Omental fat pad (tissue), 4 donors: Measurements from ENCODE around the gene EFS. TPM values are rescaled to one million over a fixed set of nuclear protein-coding genes. Genes with fewer than 3 reads are reported as not detected.

Experiments
- ATAC-seq: fragments of 150-250 bp; one replicate; pipeline ENCODE4 v1.9.1; 2016; ENCODE audit warnings: mild to moderate bottlenecking, moderate library complexity; ENCODE audit not compliant: low FRiP score
- DNase-seq: peaks from one replicate; pipeline ENCODE4 v3.0.0-alpha.2; 2019; ENCODE audit warnings: low spot score
- total RNA-seq, 4 donors: library from RNA; depleted of rRNA; stranded (reverse); fragments of >200 nt; gene quantifications; one replicate each; pipeline ENCODE4 v1.1.0, GENCODE V29; 2016
- TF ChIP-seq, protein P1 (sequence below), 3 donors: fragments of 450-650 bp; IDR thresholded peaks; one replicate each; pipeline ENCODE4 v1.5.1; 2016 to 2017; ENCODE audit warnings: antibody characterized with exemption in 3 of 3, mild to moderate bottlenecking in 3 of 3, moderate library complexity in 2 of 3

EFS gene
- total RNA-seq, 4 donors from 2014 or later: 3.0 to 15.8 (median 7.1) TPM

DNA sequence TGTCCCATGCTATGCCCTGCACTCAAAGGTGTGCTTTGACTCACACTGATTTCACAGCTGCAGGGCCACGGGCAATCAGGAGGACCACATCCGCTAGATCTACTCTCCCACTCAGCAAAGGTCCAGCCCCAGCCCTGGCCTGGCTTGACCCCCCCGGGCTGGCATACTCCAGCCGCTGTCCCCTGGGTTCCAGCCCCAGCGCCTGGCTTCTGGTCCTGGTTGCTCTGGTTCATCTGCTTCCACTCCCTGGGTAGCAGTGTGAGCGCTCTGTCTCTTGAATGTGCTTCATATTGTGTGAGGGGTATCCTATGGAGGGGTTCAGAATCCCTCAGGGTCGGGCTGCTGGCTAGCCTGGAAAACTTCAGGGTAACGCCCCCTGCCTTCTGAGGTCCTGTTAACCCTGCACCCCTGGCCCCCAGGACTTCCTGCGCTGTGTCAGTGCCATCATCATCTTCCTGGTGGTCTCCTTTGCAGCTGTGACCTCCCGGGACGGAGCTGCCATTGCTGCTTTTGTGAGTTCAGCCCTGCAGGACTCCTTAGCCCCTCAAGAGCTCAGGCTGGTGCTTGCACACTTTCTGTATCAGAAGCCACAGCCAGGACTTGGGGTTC is 13.7 kb upstream of the EFS start:
- ATAC-seq: no peak
- DNase-seq: no peak
- TF ChIP-seq, protein P1, sequence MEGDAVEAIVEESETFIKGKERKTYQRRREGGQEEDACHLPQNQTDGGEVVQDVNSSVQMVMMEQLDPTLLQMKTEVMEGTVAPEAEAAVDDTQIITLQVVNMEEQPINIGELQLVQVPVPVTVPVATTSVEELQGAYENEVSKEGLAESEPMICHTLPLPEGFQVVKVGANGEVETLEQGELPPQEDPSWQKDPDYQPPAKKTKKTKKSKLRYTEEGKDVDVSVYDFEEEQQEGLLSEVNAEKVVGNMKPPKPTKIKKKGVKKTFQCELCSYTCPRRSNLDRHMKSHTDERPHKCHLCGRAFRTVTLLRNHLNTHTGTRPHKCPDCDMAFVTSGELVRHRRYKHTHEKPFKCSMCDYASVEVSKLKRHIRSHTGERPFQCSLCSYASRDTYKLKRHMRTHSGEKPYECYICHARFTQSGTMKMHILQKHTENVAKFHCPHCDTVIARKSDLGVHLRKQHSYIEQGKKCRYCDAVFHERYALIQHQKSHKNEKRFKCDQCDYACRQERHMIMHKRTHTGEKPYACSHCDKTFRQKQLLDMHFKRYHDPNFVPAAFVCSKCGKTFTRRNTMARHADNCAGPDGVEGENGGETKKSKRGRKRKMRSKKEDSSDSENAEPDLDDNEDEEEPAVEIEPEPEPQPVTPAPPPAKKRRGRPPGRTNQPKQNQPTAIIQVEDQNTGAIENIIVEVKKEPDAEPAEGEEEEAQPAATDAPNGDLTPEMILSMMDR (IDR thresholded peaks at IDR 0.05): no peak

DNA sequence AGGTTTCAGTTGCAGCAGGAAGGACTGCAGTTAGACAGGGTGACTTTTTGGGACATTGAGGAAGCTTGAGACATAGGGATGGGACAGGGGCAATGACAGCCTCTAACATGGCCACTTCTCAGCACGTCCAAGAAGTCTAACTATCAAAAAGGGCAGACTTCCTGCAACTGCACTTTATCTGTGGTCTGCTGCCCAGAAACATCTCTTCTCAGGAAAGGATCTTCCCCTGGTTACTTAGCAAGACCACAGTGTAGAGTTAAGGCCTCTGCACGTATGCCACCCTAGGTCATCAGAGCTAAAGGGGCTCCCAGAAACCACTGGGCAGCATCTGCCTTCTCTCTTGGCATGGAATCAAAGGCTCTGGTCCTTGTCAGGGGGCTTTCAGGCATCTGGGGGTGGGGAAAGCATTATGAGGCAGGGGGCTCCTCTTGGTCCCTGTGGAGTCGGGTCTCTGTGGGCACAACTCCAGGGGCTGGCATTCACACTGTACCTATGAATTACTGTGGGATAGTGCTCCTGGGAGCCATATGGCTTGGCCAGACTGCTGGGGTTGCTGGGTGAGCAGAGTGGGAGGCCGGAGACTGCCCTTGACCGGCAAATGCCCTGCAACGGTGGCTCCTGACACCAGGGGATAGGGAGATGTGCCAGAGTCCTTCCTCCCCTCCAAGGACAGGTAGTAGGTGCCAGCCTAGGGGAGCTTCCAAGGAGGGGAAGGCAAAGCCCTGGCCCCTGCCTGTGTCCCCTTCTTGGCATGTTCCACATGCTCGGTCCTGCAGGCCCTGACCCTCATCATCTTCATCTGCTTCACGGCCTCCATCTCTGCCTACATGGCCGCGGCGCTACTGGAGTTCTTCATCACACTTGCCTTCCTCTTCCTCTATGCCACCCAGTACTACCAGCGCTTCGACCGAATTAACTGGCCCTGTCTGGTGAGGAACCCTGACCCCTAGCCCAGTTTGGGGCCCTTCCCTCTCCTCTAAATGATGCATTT is 12.9 kb upstream of the EFS start:
- ATAC-seq: no peak
- TF ChIP-seq, protein P1 (IDR thresholded peaks at IDR 0.05): no peak
- no peak for DNase-seq

DNA sequence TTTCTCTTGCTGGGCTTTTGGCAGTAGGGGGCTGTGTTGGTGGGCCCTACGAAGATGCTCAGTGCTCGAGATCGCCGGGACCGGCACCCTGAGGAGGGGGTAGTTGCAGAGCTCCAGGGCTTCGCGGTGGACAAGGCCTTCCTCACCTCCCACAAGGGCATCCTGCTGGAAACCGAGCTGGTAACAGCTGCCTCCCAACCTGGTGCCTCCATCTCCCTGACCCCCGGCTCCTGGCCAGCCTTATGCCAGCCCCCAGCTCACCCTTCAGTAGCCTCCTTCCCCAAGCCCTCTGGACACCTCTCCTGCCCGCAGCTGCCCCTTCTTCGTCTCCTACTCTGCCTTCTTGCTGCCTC is 12.2 kb upstream of the EFS start:
- ATAC-seq (no peak), DNase-seq (no peak)
- TF ChIP-seq, protein P1 (IDR thresholded peaks at IDR 0.05): no peak

- ATAC-seq (no peak), DNase-seq (no peak)
- TF ChIP-seq, protein P1 (IDR thresholded peaks at IDR 0.05): no peak
Observed at GRCh38 chr14:23376482-23377197, 11.7 kb upstream of the EFS start, which contains the start of gene CMTM5. CMTM5 (plus strand) TSS chr14:23377046; CDS start chr14:23377252, 206 bp downstream.

DNA sequence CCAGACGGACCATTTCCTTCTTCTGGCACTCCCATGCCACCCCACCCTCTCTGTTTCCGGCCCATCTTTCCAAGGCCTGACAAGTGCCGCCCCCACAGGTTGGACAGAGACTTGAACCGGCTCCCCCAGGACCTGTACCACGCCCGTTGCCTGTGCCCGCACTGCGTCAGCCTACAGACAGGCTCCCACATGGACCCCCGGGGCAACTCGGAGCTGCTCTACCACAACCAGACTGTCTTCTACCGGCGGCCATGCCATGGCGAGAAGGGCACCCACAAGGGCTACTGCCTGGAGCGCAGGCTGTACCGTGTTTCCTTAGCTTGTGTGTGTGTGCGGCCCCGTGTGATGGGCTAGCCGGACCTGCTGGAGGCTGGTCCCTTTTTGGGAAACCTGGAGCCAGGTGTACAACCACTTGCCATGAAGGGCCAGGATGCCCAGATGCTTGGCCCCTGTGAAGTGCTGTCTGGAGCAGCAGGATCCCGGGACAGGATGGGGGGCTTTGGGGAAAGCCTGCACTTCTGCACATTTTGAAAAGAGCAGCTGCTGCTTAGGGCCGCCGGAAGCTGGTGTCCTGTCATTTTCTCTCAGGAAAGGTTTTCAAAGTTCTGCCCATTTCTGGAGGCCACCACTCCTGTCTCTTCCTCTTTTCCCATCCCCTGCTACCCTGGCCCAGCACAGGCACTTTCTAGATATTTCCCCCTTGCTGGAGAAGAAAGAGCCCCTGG is 10.7 kb upstream of the EFS start:
- no peak for ATAC-seq
- DNase-seq: no peak

GRCh38 chr14:23373041-23373440 is 8.1 kb upstream of the EFS start:
- no peak for DNase-seq
- ATAC-seq: no peak
- TF ChIP-seq, protein P1 (IDR thresholded peaks at IDR 0.05): no peak

More for the DNA sequence above, 10.7 kb upstream of the EFS start:
- TF ChIP-seq, protein P1 (IDR thresholded peaks at IDR 0.05): no peak
